ENCODE data around the gene CACHD1.

DNA sequence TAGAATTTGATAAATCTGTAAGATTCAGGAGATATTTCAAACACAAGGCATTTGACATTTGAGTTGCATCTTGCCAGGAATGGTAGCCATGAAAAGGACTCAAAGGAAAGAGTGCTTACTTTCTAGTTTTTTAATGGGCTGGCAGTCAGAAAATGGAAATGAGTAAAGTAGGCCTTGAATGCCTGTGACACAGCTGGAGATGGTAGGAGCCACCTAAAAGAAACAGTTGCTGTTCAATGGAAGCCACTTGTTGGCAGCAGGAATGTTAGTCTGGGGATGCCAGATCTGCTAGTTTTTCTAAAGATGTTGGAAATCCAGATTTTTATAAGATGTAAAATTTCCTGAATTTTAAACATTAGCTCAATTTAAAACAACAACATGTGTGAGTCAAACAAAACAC lies 43.6 kb downstream of the CACHD1 start:
- TF ChIP-seq, protein P1, sequence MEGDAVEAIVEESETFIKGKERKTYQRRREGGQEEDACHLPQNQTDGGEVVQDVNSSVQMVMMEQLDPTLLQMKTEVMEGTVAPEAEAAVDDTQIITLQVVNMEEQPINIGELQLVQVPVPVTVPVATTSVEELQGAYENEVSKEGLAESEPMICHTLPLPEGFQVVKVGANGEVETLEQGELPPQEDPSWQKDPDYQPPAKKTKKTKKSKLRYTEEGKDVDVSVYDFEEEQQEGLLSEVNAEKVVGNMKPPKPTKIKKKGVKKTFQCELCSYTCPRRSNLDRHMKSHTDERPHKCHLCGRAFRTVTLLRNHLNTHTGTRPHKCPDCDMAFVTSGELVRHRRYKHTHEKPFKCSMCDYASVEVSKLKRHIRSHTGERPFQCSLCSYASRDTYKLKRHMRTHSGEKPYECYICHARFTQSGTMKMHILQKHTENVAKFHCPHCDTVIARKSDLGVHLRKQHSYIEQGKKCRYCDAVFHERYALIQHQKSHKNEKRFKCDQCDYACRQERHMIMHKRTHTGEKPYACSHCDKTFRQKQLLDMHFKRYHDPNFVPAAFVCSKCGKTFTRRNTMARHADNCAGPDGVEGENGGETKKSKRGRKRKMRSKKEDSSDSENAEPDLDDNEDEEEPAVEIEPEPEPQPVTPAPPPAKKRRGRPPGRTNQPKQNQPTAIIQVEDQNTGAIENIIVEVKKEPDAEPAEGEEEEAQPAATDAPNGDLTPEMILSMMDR (IDR thresholded peaks at IDR 0.05; ENCODE audit: control extremely low read depth in 1 of 3, insufficient read depth in 1 of 3, low read depth in 1 of 3, low read length in 3 of 3): no peak
- TF ChIP-seq POLR2AphosphoS5 (IDR thresholded peaks at IDR 0.05; ENCODE audit: low read depth, low read length): no peak
- no peak for TF ChIP-seq EZH2 (IDR thresholded peaks at IDR 0.05; ENCODE audit: low read depth, low read length, severe bottlenecking)
- TF ChIP-seq SRF (IDR thresholded peaks at IDR 0.05; ENCODE audit: low read depth, low read length): no peak

All from H1 (cell line).